Panc1 (cell line): ENCODE results near the gene DYNC1LI2.

Source experiments
- CTCF ChIP-seq: fragments of 450-650 bp; IDR thresholded peaks from 2 replicates; pipeline ENCODE4 v1.5.1; 2017; ENCODE audit warnings: mild to moderate bottlenecking
- POLR2AphosphoS5 ChIP-seq: IDR thresholded peaks from 2 replicates; pipeline ENCODE4 v1.6.1; 2012; ENCODE audit warnings: mild to moderate bottlenecking, low read depth, low read length, moderate library complexity

DNA sequence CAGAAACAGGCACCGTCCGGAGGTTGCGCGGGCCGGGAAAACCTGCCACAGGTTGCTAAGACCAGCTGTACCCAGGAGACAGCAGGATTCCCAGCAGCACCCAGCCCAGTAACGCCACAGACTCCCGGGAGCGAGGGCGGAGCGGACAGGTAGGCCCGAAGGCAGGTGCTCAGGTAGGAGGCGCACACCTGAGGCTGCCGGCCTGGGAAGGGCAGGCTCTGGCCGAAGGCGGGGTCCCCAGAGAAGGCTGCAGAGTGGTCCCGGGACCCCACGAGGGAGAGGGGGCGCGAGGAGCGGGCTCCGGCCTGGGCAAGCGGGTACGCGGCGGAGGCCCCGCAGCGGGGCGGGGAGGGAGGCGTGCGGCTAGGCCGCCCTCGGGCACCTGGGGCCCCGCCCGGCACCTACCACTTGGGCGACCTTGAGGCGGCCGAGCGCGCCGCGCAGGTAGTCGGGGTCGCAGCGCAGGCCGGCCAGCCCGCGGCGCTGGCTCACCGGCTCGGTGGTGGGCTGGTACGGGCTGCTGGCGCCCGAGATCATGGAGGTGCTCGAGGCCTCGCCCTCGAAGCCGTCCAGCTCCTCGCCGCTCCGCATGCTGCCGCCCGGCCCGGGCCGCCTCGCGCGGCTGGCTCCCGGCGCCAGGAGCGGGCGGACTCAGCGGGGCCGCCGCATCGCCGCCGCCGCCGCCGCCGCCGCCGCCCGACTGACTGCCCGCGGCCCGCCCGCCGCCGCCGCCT, 55.3 kb downstream of the DYNC1LI2 start:
- TF ChIP-seq CTCF (no peak), POLR2AphosphoS5 (no peak)
